Subcutaneous adipose tissue (tissue), 4 donors: ENCODE results near the gene TP53AIP1. TPM values are rescaled to one million over a fixed set of nuclear protein-coding genes. Genes with fewer than 3 reads are reported as not detected.

ENCODE experiments used
- CTCF ChIP-seq: fragments of 450-650 bp; IDR thresholded peaks from one replicate; pipeline ENCODE4 v1.5.1; 2016; ENCODE audit warnings: low read depth, mild to moderate bottlenecking, control low read depth, antibody characterized with exemption, moderate library complexity
- total RNA-seq, 4 donors: library from RNA; depleted of rRNA; stranded (reverse); fragments of >200 nt; gene quantifications; one replicate each; pipeline ENCODE4 v1.1.0, GENCODE V29; 2016

The TP53AIP1 gene
- total RNA-seq, 4 donors from 2014 or later = not detected

- no peak for TF ChIP-seq CTCF
These were observed 25.4 kb downstream of the TP53AIP1 start for GRCh38 chr11:128917144-128917724.

GRCh38 chr11:128916681-128917080 lies 26.0 kb downstream of the TP53AIP1 start:
- no peak for TF ChIP-seq CTCF

GRCh38 chr11:128916037-128916572 lies 26.6 kb downstream of the TP53AIP1 start:
- TF ChIP-seq CTCF = no peak

- no peak for TF ChIP-seq CTCF
These were observed 27.5 kb downstream of the TP53AIP1 start for GRCh38 chr11:128915149-128915521.

GRCh38 chr11:128914216-128915148 lies 28.2 kb downstream of the TP53AIP1 start:
- TF ChIP-seq CTCF = no peak

- no peak for TF ChIP-seq CTCF
These were observed 28.9 kb downstream of the TP53AIP1 start for GRCh38 chr11:128913806-128914205.

GRCh38 chr11:128911701-128912100 lies 31.0 kb downstream of the TP53AIP1 start:
- TF ChIP-seq CTCF = no peak
